Amygdala (tissue), 56 donors: ENCODE results near the gene SUMO3.

ENCODE experiments used
- DNase-seq, 56 donors: peaks; one replicate each; lab custom pipeline; 2025; lab: John Stamatoyannopoulos, UW

Gene SUMO3

GRCh38 chr21:44783020-44783696 lies 34.7 kb downstream of the SUMO3 start:
- DNase-seq, result no peak

GRCh38 chr21:44780767-44781459 lies 36.9 kb downstream of the SUMO3 start:
- DNase-seq, result no peak

GRCh38 chr21:44780137-44780502 lies 37.7 kb downstream of the SUMO3 start:
- DNase-seq, result no peak

GRCh38 chr21:44779417-44780136 lies 38.3 kb downstream of the SUMO3 start:
- no peak for DNase-seq

GRCh38 chr21:44778983-44779382 lies 38.9 kb downstream of the SUMO3 start:
- DNase-seq, result no peak

GRCh38 chr21:44778499-44778911 lies 39.4 kb downstream of the SUMO3 start:
- no peak for DNase-seq

- no peak for DNase-seq
These were observed 39.8 kb downstream of the SUMO3 start for GRCh38 chr21:44778094-44778493.

GRCh38 chr21:44774972-44775371 lies 42.9 kb downstream of the SUMO3 start:
- DNase-seq, result no peak

- DNase-seq, result no peak
These were observed 44.5 kb downstream of the SUMO3 start for GRCh38 chr21:44773291-44773932.

- no peak for DNase-seq
These were observed 45.9 kb downstream of the SUMO3 start for GRCh38 chr21:44771896-44772525.

GRCh38 chr21:44767834-44768831 lies 49.7 kb downstream of the SUMO3 start:
- DNase-seq, result no peak

GRCh38 chr21:44766818-44767354 lies 51.0 kb downstream of the SUMO3 start:
- no peak for DNase-seq

GRCh38 chr21:44766014-44766817 lies 51.6 kb downstream of the SUMO3 start:
- no peak for DNase-seq

- DNase-seq, result no peak
These were observed 52.4 kb downstream of the SUMO3 start for GRCh38 chr21:44765231-44766013.

- no peak for DNase-seq
These were observed 53.3 kb downstream of the SUMO3 start for GRCh38 chr21:44764319-44765230.
